ENCODE measurements around the gene GRHL3.

GRHL3 gene

GRCh38 chr1:24318615-24319311 is 394 bp upstream of the GRHL3 start:
- DNase-seq, result no peak

- no peak for DNase-seq
These were observed 805 bp downstream of the GRHL3 start for GRCh38 chr1:24319962-24320361.

GRCh38 chr1:24321126-24321525 is 2.0 kb downstream of the GRHL3 start:
- DNase-seq, result no peak

GRCh38 chr1:24321697-24322469 is 2.7 kb downstream of the GRHL3 start:
- DNase-seq, result no peak

- no peak for DNase-seq
These were observed 3.5 kb downstream of the GRHL3 start for GRCh38 chr1:24322470-24323177.

GRCh38 chr1:24323281-24323680 is 4.1 kb downstream of the GRHL3 start:
- DNase-seq, result no peak

- no peak for DNase-seq
These were observed 5.7 kb downstream of the GRHL3 start for GRCh38 chr1:24324903-24325302.

GRCh38 chr1:24325587-24326449 is 6.7 kb downstream of the GRHL3 start:
- no peak for DNase-seq

- DNase-seq, result no peak
These were observed 8.3 kb downstream of the GRHL3 start for GRCh38 chr1:24327486-24327885.

- no peak for DNase-seq
These were observed 8.7 kb downstream of the GRHL3 start for GRCh38 chr1:24327891-24328290.

GRCh38 chr1:24329331-24329730 is 10.2 kb downstream of the GRHL3 start:
- DNase-seq, result no peak

GRCh38 chr1:24329797-24330543 is 10.8 kb downstream of the GRHL3 start:
- DNase-seq, result no peak

- no peak for DNase-seq
These were observed 13.0 kb downstream of the GRHL3 start for GRCh38 chr1:24331961-24332673.

- DNase-seq, result no peak
These were observed 16.9 kb downstream of the GRHL3 start for GRCh38 chr1:24336075-24336474.

- no peak for DNase-seq
These were observed 18.3 kb downstream of the GRHL3 start for GRCh38 chr1:24337455-24337854.

GRCh38 chr1:24338447-24338846 is 19.3 kb downstream of the GRHL3 start:
- no peak for DNase-seq

GRCh38 chr1:24339996-24340395 is 20.8 kb downstream of the GRHL3 start:
- no peak for DNase-seq

- DNase-seq, result no peak
These were observed 21.6 kb downstream of the GRHL3 start for GRCh38 chr1:24340770-24341169.

GRCh38 chr1:24341260-24341659 is 22.1 kb downstream of the GRHL3 start:
- no peak for DNase-seq

GRCh38 chr1:24343412-24344089 is 24.4 kb downstream of the GRHL3 start:
- no peak for DNase-seq

Measured in hippocampal formation (tissue), 2 donors.